Measurements from ENCODE around the gene NFS1.

DNA sequence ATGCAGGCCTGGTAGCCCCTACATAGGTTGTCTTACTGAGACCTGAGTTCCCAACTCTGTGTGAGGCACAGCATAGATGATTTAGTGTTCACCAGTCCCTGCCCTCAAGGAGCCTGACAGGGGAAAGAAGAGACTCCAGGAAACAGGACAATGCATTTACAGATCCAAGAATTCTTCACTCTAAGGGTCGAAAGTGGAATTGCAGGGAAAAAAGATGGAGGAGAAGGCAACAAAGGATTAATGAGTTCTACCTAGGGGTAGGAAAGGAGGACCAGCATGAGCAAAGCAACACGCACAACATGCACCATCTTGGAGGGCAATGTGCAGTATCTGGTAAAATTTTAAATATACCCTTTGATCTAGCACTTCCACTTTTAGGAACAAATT lies 77.6 kb downstream of the NFS1 start:
- TF ChIP-seq, protein P1, sequence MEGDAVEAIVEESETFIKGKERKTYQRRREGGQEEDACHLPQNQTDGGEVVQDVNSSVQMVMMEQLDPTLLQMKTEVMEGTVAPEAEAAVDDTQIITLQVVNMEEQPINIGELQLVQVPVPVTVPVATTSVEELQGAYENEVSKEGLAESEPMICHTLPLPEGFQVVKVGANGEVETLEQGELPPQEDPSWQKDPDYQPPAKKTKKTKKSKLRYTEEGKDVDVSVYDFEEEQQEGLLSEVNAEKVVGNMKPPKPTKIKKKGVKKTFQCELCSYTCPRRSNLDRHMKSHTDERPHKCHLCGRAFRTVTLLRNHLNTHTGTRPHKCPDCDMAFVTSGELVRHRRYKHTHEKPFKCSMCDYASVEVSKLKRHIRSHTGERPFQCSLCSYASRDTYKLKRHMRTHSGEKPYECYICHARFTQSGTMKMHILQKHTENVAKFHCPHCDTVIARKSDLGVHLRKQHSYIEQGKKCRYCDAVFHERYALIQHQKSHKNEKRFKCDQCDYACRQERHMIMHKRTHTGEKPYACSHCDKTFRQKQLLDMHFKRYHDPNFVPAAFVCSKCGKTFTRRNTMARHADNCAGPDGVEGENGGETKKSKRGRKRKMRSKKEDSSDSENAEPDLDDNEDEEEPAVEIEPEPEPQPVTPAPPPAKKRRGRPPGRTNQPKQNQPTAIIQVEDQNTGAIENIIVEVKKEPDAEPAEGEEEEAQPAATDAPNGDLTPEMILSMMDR (IDR thresholded peaks at IDR 0.05) = no peak
- TF ChIP-seq POLR2A (IDR thresholded peaks at IDR 0.05) = no peak
